Anterior cingulate cortex (tissue), 58 donors: ENCODE data around the gene CACNA1I.

ENCODE experiments used
- DNase-seq, 58 donors: peaks; one replicate each; lab custom pipeline; 2025; lab: John Stamatoyannopoulos, UW

Gene CACNA1I

DNA sequence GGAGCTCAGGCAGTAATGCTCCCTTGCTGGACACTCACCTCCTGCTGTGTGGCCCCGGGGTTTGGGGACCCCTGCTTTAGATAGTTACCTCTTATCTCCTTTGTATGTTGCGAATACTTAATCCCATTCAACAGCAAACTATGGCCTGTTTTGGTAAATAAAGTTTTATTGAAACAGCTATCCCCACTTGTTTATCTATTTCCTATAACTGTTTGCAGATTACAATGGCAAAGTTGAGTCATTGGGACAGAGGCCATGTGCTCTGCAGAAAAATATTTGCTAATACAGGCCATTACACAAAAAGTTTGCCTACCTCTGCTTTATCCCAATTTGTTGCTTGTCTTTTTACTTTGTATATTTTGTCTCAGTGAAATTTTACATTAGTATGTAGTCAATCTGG lies 68.4 kb downstream of the CACNA1I start:
- no peak for DNase-seq

DNA sequence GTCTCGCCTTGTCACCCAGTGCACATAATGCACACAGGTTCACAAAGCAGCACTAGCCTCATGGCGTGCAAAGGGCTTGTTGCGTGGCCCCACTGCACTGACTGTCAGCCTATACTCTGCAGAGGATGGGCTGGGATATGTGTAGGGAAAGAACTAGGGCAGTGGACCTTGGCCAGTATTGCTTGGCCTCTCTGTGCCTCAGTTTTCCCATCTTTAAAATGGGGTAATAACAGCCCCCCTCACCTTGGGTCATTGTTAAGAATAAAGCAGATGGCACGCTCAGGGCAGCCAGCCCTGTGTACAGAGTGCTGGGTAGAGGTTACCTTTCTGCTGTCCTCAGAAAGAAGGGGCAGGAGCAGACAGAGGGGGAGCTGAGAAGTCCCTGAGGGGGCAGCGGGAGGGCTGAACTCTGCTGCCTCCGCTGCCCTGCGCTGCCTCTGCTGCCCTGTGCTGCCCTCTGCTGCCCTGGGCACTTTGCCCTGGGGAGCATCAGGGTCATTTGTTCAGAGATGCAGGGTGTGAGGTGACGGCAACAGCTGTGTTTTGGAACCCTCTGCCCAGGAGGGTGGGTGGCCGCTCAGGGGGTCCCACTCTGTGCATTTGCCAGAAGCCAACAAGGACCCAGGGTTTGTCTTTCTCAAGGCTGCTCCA lies 71.2 kb downstream of the CACNA1I start:
- no peak for DNase-seq

DNA sequence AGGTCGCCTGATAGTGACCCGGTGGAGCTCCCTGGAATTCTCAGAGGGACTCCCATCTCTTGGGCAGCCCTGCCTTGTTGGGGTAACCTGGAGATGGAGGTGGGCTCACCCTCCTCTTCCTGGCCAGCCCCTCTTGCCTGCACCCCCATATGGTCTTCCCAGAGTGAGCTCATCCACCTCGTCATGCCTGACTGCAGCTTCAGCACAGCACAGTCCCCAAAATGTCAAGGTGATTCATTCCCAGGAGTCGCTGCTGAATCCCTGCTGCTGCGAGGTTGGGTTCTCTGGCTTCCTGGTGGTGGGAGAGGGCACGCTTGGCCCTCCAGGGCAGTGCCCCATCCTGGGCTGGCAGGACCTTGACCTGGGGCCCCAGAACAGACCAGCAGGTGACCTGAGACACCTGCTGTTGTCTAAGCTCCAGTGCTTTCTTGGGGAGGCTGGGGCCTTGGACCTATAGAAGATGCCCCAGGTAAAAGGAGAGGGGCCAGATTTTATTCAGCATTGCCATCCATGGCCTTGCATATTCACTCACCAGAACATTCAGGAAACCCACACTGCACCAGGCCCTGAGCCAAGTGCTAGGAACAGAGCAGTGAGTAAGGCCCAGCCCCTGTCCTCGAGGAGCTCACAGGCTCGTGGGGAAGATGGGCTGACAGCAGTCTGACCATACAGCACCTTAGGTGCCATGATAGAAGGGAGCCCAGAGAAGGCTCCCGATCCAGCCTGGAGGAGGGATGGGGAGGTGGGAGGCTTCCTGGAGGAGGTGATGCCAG lies 72.9 kb downstream of the CACNA1I start:
- DNase-seq: peak in 1 of 58 donors; percentile 13

DNA sequence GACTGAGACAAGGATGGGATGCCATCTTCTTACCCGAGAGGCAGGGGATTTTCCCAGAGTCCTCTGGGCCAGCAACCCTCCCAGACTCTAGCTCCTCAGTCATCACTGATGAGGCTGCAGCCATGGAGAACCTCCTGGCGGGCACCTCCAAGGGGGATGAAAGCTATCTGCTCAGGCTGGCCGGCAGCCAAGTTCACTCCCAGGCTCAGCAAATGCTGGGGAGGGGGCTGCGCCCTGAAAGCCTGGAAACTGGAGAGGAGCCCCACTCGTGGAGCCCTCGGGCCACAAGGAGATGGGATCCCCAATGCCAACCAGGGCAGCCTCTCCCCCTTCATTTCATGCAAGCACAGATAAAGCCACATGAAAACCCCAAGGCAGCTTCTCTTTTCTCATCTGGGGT lies 75.0 kb downstream of the CACNA1I start:
- DNase-seq: no peak

DNA sequence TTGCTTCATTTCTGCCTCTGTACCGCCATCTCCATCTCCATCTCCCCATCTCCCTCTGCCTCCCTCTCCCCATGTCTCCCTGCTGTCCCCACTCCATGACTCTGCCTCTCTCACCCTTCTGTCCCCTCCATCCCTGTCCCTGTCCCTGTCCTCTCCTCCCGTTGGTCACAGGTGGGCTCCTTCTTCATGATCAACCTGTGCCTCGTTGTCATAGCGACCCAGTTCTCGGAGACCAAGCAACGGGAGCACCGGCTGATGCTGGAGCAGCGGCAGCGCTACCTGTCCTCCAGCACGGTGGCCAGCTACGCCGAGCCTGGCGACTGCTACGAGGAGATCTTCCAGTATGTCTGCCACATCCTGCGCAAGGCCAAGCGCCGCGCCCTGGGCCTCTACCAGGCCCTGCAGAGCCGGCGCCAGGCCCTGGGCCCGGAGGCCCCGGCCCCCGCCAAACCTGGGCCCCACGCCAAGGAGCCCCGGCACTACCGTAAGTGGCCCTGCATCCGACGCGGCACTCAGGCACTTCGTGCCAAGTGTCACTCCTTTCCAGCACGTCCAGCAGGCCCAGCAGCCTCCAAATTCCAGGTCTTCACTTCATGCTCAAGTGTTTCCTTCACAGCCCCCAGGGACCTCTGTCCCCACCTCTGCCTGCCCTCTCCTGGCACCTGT lies 76.0 kb downstream of the CACNA1I start:
- no peak for DNase-seq

DNA sequence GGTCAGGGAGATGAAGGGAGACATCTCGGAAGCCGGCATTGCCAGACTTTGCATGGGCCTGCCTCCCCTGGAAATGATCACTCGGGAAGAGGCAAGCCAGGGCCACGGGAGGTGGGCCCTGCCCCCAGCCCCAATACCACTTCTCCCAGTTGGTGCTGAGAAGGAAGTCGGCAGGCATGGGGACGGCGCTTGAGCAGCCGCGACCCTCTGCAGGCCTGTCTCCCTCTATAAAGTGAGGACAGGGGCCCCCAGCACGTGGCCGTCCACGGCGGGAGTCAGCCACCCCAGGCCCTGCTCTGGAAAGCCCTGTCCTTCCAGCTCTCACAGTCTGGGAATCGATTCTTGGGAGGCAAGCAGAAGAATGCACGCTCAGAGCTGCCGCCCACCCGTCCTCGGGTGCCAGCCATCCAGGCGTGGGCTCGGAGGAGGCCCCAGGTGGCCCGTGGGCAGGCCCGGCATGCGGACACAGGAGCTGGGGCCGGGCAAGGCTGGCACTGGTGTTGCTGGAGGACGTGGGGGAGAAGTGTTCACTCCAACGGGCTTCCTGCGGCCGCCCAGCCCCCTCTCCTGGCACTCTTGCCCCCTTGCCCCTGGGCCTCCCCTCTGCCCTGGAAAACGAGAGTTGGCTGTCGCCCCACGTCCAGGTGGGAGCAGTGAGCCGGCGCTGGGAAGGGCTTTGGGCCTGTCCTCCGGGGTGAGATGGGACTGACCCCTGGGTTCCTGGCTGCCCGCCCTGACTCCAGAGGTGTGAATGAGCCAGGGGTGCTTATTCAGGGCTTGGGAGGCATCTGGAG lies 77.5 kb downstream of the CACNA1I start:
- peak in 13 of 58 donors; percentile 6 to 44 (median 19) for DNase-seq

DNA sequence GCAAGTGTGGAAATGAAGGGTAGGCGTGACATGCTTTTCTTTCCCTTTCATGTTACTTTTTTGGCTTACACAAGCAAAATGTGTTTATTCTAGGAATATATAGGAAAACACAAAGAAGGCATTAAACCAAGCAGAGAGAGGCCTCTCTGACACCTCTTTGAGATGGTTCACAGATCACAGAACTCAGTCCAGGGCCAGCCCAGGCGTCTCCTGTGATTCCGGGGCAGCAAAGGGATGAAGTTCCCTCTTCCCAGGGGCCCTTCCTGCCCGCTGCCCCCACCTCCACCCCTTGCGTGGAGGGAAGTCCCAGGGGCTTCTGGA lies 78.0 kb downstream of the CACNA1I start:
- DNase-seq: no peak

DNA sequence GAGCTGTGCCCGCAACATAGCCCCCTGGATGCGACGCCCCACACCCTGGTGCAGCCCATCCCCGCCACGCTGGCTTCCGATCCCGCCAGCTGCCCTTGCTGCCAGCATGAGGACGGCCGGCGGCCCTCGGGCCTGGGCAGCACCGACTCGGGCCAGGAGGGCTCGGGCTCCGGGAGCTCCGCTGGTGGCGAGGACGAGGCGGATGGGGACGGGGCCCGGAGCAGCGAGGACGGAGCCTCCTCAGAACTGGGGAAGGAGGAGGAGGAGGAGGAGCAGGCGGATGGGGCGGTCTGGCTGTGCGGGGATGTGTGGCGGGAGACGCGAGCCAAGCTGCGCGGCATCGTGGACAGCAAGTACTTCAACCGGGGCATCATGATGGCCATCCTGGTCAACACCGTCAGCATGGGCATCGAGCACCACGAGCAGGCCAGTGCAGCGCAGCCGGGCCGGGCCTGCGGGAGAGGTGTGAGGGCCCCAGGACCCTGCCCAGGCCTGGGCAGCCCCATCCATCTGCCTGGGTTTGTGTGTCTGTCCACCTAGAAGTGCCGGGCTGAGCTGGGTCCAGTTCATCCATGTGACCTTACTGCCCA lies 79.0 kb downstream of the CACNA1I start:
- no peak for DNase-seq

DNA sequence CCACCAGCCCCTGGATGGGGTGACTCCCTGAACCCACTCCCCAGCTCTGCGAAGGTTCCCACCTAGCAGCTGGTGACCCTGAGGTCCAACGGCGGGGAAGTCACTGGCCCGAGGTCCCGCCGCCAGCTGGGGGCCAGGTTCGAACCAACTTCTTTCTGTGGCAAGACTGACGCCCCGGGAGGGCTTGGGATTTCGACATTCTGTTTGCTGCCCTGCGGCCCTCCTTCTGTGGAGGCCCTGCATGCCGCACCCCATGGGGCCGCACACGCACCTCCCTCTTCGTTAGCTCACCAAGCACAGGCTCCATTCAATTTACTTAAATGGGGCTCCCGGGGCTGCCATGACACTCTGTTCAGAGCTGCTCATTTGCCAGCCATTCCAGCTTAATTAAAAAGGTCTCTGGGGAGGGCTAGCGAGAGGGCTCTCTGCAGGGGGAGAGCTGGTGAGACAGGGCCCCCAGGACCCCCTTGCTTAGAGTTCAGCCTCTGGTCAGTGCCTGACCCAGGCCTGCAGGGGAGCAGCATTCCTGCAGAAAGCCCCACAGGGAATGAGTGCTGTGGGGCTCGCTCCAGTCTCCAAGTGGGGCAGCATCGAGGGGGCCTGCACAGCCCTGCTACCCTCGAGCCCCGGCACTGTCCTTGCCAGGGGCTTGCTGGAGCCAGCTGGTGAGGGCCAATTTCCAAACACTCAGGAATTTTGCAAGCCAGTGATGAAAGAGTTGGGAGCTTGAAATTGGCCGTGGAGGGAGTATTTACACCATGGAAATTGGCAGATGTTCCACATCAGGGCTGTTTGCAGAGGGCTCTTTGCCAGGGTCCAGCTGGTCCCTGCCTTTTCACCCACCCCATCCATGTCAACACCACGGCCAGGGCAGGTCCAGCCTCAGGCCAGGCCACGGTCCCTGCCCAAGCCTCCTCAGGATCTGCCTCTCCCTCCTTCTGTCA lies 80.8 kb downstream of the CACNA1I start:
- DNase-seq: no peak

DNA sequence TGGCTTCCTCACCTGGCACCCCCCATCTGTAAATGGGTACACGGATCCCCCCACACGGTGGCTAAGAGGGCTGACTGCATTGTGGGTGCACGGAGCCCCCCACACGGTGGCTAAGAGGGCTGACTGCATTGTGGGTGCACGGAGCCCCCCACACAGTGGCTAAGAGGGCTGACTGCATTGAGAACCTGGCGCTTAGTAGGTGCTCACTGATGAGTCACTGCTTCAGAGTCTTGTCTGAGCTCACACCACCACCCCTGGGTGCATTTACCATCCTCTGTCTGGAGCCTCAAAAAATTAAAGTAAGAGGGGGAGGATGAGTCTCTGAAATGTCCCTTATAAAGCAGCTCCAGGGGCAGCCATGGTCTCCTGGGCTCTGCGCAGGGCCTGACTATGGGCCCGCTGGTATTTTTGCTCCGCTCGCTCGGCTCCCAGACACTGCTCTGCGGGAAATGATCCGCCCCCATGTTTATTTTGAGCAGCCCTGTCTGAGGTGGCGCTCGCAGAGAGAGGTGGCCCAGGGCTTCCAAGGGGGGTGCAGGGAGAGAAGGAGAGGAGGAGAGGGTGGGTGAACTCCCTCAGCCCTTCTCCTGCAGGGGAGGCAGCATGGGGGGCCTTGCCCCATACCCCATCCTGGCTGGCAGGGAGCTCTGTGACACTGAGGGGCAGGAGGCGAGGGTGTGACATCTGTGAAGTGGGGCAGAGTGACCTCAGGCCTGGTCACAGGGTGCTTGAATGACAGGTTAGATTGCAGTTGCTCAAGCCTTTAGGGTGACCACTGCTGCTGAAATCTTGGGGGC lies 82.6 kb downstream of the CACNA1I start:
- peak in 3 of 58 donors; percentile 9 to 17 (median 13) for DNase-seq

DNA sequence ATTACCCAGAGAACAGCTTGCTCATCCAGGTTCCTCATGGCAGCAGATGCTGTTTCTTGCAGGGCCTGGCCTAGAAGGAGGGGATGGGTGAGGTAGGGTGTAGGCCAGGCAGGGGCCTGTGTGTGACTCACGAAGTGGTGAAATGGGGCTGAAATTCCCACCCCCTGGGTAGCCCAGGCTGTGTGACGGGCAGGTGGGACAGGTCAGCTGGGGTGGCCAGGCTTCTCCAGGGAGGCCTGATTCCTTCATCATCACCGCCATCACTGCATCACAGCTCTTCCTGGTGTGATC lies 83.2 kb downstream of the CACNA1I start:
- no peak for DNase-seq

DNA sequence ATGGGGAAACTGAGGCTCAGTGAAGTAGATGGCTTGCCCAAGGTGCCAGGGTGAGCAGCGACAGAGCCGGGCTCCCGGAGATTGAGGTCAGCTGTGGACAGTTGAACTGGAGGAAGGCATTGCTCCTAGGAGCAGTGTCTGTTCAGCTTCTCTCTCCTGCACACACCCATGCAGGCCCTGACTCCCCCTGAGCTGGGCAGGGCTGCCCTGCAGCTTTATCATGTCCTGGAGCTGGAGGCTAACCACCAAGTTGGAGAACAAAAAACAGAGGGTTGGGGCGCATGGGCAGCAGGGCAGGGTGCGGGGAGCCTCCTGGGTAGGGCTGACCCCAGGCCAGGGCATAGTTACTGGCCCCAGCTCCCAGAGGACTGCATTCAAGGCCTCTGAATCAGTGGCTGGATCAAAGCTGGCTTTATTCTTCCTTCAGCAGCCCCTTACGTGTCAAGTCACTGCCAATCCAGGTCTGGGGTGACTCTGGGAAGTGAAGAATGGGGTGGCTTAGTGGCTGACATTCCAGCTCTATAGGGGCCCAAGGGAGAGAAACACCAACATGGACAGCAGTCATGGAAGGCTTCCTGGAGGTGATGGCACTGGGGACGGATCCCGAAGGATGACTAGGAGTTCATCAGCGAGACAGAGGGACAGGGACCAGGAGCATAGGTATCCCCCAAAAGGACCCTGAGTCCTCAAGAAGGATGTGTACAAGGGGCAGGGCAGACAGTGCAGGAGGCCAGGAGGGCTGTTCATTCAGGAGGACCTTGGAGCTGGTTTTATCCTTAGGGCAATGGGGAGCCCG lies 83.8 kb downstream of the CACNA1I start:
- no peak for DNase-seq

DNA sequence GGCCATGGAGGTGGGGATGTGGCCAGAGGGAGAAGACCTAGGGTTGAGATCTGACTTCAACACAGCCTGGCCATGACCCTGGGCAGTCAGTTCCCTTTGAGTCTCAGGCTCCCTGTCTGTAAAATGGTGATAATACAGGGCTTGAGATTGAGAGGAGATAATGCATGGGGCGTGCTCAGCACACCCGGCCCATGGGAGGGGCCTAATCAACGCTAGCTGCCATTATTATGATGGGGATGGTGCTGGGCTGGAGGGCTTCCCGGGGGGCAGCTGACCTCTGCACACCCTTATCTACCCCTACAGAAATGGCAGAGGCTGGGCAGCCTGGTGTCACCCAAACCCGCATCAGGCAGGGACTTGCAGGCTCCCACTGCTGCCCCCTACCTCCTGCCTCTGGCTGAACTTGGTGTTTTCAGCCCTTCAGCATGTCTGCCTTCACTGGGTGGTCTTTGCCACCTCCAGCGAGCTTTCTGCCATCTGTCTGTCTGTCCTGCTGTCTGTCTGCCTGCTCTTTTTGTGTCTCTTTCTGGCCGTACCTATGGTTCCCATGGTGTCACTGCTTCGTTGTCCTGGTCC lies 84.5 kb downstream of the CACNA1I start:
- DNase-seq: no peak

DNA sequence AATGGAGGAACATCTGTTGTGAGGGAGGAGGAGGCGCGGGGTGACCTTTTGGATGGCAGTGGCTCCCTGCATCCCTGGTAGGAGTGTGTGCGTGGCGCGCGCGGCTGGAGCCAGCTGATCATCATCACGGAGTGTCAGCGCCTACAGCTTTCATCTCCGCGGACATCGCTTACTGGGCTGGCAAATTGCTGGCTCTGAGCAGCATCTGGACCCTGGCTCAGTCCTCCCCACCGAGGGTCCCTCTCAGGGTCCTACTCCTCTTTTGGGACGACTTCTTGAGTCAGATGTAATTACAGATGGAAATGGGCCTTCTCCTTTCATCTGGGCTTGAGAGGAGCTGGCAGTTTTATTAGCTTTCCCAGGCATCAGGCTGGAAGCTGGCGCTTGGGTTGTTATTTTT lies 85.3 kb downstream of the CACNA1I start:
- DNase-seq: peak in 3 of 58 donors; percentile 14 to 28 (median 18)

DNA sequence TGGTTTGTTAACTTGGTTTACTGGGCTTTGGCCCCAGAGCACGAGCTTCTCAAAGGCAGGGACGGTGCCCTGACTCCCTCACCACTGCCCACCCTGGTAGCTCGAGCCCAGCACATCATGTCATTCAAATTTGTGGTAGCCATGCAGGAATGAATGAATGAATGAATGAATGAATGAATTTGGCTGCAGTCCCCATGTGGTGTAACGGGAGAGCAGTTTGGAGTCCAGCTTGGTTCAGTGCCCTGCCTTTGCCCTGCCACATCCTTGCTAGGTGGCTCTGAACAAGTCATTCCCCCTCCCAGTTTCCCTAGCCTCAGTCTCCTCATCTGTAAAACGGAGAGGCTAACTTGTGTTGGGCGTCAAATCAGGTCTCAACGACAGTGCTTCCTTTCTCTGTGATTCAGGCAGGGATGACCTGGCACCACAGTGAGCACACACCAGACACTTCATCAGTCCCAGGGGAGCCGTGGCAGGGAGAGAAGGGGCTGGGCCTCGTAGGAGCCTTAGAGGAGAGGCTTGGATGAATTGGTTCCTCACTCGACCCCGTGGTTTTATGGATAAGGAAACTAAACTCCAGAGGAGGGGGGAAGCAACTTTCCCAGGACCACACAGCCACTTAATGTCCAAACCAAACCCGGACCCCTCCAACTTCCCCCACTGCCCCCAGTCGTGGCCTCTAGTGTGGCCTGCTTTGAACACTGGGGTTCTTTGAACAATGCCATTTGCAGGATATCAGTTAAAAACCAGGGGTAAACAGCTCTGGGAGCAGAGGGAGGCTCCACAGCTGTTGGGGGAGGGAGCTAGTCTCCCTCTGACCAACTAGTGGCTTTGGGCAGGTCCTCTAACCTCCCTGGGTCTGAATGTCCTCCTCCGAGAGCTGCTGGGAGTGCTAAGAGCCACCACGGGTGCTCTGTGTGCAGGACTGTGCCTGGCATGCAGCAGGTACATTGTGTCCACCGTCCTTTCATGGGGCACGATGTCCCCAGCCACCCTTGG lies 86.2 kb downstream of the CACNA1I start:
- DNase-seq: no peak

DNA sequence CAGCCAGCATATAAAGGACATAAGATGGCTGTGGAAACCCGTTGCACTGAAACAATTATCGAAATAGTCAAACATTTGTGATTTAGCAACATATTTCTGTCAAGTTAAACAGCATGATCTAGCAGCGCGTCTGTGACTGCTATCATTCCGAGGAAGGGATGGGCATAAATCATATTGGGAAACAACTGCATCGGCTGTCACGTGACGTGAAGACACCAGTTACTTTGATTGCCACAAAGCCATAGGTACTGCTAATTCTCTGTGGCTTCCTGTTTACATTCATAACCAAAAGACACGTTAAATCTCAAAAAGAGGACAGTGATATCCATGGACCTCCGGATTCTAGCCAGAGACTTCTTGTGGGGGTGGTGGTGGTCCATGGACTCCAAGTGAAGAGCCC lies 87.8 kb downstream of the CACNA1I start:
- no peak for DNase-seq
